ENCODE results near the gene SLC48A1.
A peak's percentile ranks its signal among the peaks of the same experiment; 100 is the strongest.

The SLC48A1 gene

GRCh38 chr12:47777151-47777550, 4.1 kb downstream of the SLC48A1 start:
- no peak for DNase-seq (ENCODE audit: low read depth, low spot score)

- DNase-seq (ENCODE audit: low read depth, low spot score): no peak
Measured at GRCh38 chr12:47777741-47778558, 4.9 kb downstream of the SLC48A1 start.

GRCh38 chr12:47778881-47779280, 5.8 kb downstream of the SLC48A1 start:
- no peak for DNase-seq (ENCODE audit: low read depth, low spot score)

GRCh38 chr12:47779301-47779942, 6.4 kb downstream of the SLC48A1 start:
- DNase-seq (ENCODE audit: low read depth, low spot score): peak; percentile 74

GRCh38 chr12:47779943-47780504, 7.0 kb downstream of the SLC48A1 start:
- DNase-seq (ENCODE audit: low read depth, low spot score): no peak

GRCh38 chr12:47781479-47782371, 8.7 kb downstream of the SLC48A1 start:
- DNase-seq (ENCODE audit: low read depth, low spot score): no peak

- no peak for DNase-seq (ENCODE audit: low read depth, low spot score)
Measured at GRCh38 chr12:47782372-47782770, 9.3 kb downstream of the SLC48A1 start.

GRCh38 chr12:47783024-47783755, 10.2 kb downstream of the SLC48A1 start:
- no peak for DNase-seq (ENCODE audit: low read depth, low spot score)

GRCh38 chr12:47783821-47784819, 11.1 kb downstream of the SLC48A1 start:
- DNase-seq (ENCODE audit: low read depth, low spot score): no peak

- DNase-seq (ENCODE audit: low read depth, low spot score): no peak
Measured at GRCh38 chr12:47785036-47785886, 12.2 kb downstream of the SLC48A1 start.

- DNase-seq (ENCODE audit: low read depth, low spot score): no peak
Measured at GRCh38 chr12:47785887-47786661, 13.0 kb downstream of the SLC48A1 start.

- DNase-seq (ENCODE audit: low read depth, low spot score): no peak
Measured at GRCh38 chr12:47786662-47787280, 13.7 kb downstream of the SLC48A1 start.

GRCh38 chr12:47787596-47788319, 14.7 kb downstream of the SLC48A1 start:
- DNase-seq (ENCODE audit: low read depth, low spot score): no peak

- DNase-seq (ENCODE audit: low read depth, low spot score): no peak
Measured at GRCh38 chr12:47789141-47789540, 16.1 kb downstream of the SLC48A1 start.

GRCh38 chr12:47789712-47790489, 16.9 kb downstream of the SLC48A1 start:
- no peak for DNase-seq (ENCODE audit: low read depth, low spot score)

- no peak for DNase-seq (ENCODE audit: low read depth, low spot score)
Measured at GRCh38 chr12:47790676-47791350, 17.8 kb downstream of the SLC48A1 start.

Measured in iPS DF 19.7 (cell line).